HCT116 (cell line): ENCODE measurements around the gene TMEM178B. TPM values are rescaled to one million over a fixed set of nuclear protein-coding genes. Genes with fewer than 3 reads are reported as not detected.

Source experiments
- ATAC-seq: fragments of 200-7000 bp; cut with Tn5 transposase; 2 replicates; pipeline ENCODE4 v1.9.1; 2020; ENCODE audit warnings: mild to moderate bottlenecking, moderate library complexity
- BruUV-seq: library from RNA; stranded (reverse); fragments of 400-500 nt; replicated peaks from 2 replicates; lab custom pipeline; 2021; lab: Mats Ljungman, UMichigan
- CTCF ChIA-PET: fragments of 300-600 bp; sonication (Branson Sonifier 250); formaldehyde crosslinking; loops from one replicate; lab custom pipeline; 2021; ENCODE audit warnings: antibody characterized with exemption; lab: Charles Lee
- POLR2A ChIA-PET: fragments of 300-600, 350-600 bp; sonication (Branson Sonifier 250); formaldehyde crosslinking; loops from one replicate; lab custom pipeline; 2021; ENCODE audit warnings: antibody characterized with exemption; lab: Charles Lee
- RAD21 ChIA-PET, 2 experiments: fragments of 300-600 bp; sonication (Branson Sonifier 250); formaldehyde crosslinking; loops; one replicate each; lab custom pipeline; 2023; ENCODE audit warnings: low total read pairs in 2 of 2; ENCODE audit not compliant: uncharacterized antibody in 2 of 2, unreplicated experiment in 2 of 2, low non-redundant PET in 1 of 2; lab: Charles Lee
- DNase-seq: peaks from one replicate; pipeline ENCODE4 v3.0.0-alpha.2; 2010; ENCODE audit warnings: low read depth, low spot score
- H2AFZ ChIP-seq: fragments of 200-600 bp; shearing (Covaris generic), sonication (generic); 2 replicates; pipeline ENCODE4 v1.6.1; 2017; ENCODE audit warnings: low read depth, mixed run types, mixed read lengths, antibody characterized with exemption, low read length; ENCODE audit not compliant: poor library complexity, severe bottlenecking
- H3K27ac ChIP-seq: 2 replicates; pipeline ENCODE4 v1.5.1; 2012; ENCODE audit warnings: low read depth, low read length
- H3K27me3 ChIP-seq: fragments of 200-600 bp; sonication (generic); 2 replicates; pipeline ENCODE4 v1.6.1; 2016; ENCODE audit warnings: mixed run types, low read length, mixed read lengths; ENCODE audit not compliant: insufficient read depth
- H3K36me3 ChIP-seq, 2 experiments: fragments of 200-500 bp in 1 of 2; fragments of 200-600 bp in 1 of 2; sonication (Bioruptor generic) in 1 of 2; sonication (generic) in 1 of 2; 2 replicates each; pipeline versions ENCODE4 v1.5.1 to v1.6.1; 2014 to 2016; ENCODE audit warnings: low read length in 2 of 2, inconsistent platforms in 1 of 2, mixed read lengths in 1 of 2, mixed run types in 1 of 2; ENCODE audit not compliant: insufficient read depth in 2 of 2, control insufficient read depth in 1 of 2
- H3K4me1 ChIP-seq, 2 experiments: fragments of 200-600 bp in 1 of 2; sonication (generic) in 1 of 2; 2 replicates each; pipeline versions ENCODE4 v1.5.1 to v1.6.1; 2012 to 2017; ENCODE audit warnings: low read length in 2 of 2, inconsistent platforms in 1 of 2, mild to moderate bottlenecking in 1 of 2, mixed read lengths in 1 of 2, mixed run types in 1 of 2, moderate library complexity in 1 of 2; ENCODE audit not compliant: insufficient read depth in 2 of 2, control insufficient read depth in 1 of 2
- H3K4me2 ChIP-seq: fragments of 200-600 bp; sonication (generic); 2 replicates; pipeline ENCODE4 v1.6.1; 2017; ENCODE audit warnings: mixed run types, low read length, mixed read lengths
- H3K4me3 ChIP-seq, 2 experiments: fragments of 200-600 bp in 1 of 2; sonication (generic) in 1 of 2; replicated peaks in 1 of 2; 2 replicates each; pipeline ENCODE4 v1.5.1; 2011 to 2016; ENCODE audit warnings: low read length in 2 of 2, control low read depth in 1 of 2, low read depth in 1 of 2, mild to moderate bottlenecking in 1 of 2, mixed read lengths in 1 of 2, mixed run types in 1 of 2
- H3K79me2 ChIP-seq: fragments of 200-600 bp; sonication (generic); 2 replicates; pipeline ENCODE4 v1.6.1; 2017; ENCODE audit warnings: mild to moderate bottlenecking, mixed run types, low read length, moderate library complexity, mixed read lengths; ENCODE audit not compliant: insufficient read depth
- H3K9ac ChIP-seq: fragments of 200-600 bp; sonication (generic); 2 replicates; pipeline ENCODE4 v1.6.1; 2016; ENCODE audit warnings: low read length, mixed read lengths
- H3K9me2 ChIP-seq: fragments of 200-600 bp; sonication (generic), shearing (Covaris generic); 2 replicates; pipeline ENCODE4 v1.6.1; 2017; ENCODE audit warnings: mixed run types, mild to moderate bottlenecking, moderate library complexity; ENCODE audit not compliant: insufficient read depth
- H3K9me3 ChIP-seq, 2 experiments: fragments of 200-500 bp in 1 of 2; fragments of 200-600 bp in 1 of 2; sonication (Bioruptor generic) in 1 of 2; sonication (generic) in 1 of 2; 2 replicates each; pipeline ENCODE4 v1.6.1; 2014 to 2017; ENCODE audit warnings: low read length in 2 of 2, mixed read lengths in 2 of 2, inconsistent platforms in 1 of 2, low read depth in 1 of 2, mild to moderate bottlenecking in 1 of 2, mixed run types in 1 of 2, moderate library complexity in 1 of 2; ENCODE audit not compliant: control insufficient read depth in 1 of 2, insufficient read depth in 1 of 2
- H4K20me1 ChIP-seq: fragments of 200-600 bp; sonication (generic), shearing (Covaris generic); 2 replicates; pipeline ENCODE4 v1.6.1; 2017; ENCODE audit warnings: mixed run types, mild to moderate bottlenecking, moderate library complexity; ENCODE audit not compliant: insufficient read depth
- JUND ChIP-seq: IDR thresholded peaks from 2 replicates; pipeline ENCODE4 v1.6.1; 2012
- RAD21 ChIP-seq: IDR thresholded peaks from 2 replicates; pipeline ENCODE4 v1.6.1; 2012; ENCODE audit warnings: low read depth, mild to moderate bottlenecking
- SIN3A ChIP-seq: IDR thresholded peaks from 2 replicates; pipeline ENCODE4 v1.6.1; 2012; ENCODE audit warnings: low read depth
- SP1 ChIP-seq: IDR thresholded peaks from 2 replicates; pipeline ENCODE4 v1.6.1; 2012; ENCODE audit warnings: low read depth
- TCF7L2 ChIP-seq: IDR thresholded peaks from 2 replicates; pipeline ENCODE4 v1.7.0; 2011; ENCODE audit warnings: borderline replicate concordance, inconsistent platforms; ENCODE audit not compliant: insufficient read depth, insufficient read length; ENCODE audit errors: extremely low read depth
- intact Hi-C: fragments of 100-400 bp; cut with micrococcal nuclease; formaldehyde crosslinking; loops from 2 replicates; pipeline ENCODE4 v1.10.0; 2022
- total RNA-seq: library from RNA; stranded (reverse); gene quantifications from one replicate; pipeline ENCODE4 v1.2.1, GENCODE V29; 2021; ENCODE audit not compliant: unreplicated experiment
- TF ChIP-seq, protein P1 (sequence below), 3 experiments: fragments of 200-600 bp in 1 of 3; sonication (generic) in 1 of 3; IDR thresholded peaks in 2 of 3; conservative IDR thresholded peaks in 1 of 3; 2 replicates each; pipeline ENCODE4 v1.5.1; 2012 to 2017; ENCODE audit warnings: low read depth in 2 of 3, low read length in 2 of 3, antibody characterized with exemption in 1 of 3, borderline replicate concordance in 1 of 3, control low read depth in 1 of 3, mild to moderate bottlenecking in 1 of 3, mixed read lengths in 1 of 3, mixed run types in 1 of 3, moderate library complexity in 1 of 3; ENCODE audit not compliant: insufficient read depth in 1 of 3
- TF ChIP-seq, protein P2 (sequence below): IDR thresholded peaks from 2 replicates; pipeline ENCODE4 v1.6.1; 2011; ENCODE audit warnings: mild to moderate bottlenecking, low read length, moderate library complexity; ENCODE audit not compliant: insufficient replicate concordance; ENCODE audit errors: extremely low read depth

TMEM178B gene
- total RNA-seq, 1 experiment from 2014 or later, result 0.02 TPM

DNA sequence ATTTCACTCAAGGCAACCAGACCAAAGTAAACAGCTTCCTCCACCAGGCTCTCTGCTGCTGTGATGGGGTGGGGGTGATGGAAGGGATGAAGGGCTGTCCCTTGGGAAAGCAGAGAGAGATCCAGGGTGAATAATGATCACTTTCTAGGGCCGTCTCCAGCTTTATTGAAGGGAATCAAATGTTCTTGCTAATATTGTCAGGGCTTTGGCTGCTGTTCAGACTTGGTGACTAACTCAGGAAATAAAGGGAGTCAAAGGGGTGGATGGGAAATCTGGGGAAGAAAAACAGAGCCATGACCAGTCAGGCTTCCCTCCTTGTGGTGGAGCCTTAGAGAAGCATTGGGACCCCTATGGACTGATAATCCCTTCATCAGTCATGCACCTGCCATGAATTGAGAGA, 281.2 kb downstream of the TMEM178B start:
- no TSS peak for BruUV-seq
- no peaks in the 10 kb centered on the region for H3K4me1 ChIP-seq
- ATAC-seq, result no peak
- no peak overlapping the region for H2AFZ ChIP-seq
- H3K27ac ChIP-seq, result no peak overlapping the region
- no peak for TF ChIP-seq SIN3A
- TF ChIP-seq SP1, result no peak
- no peak for TF ChIP-seq JUND
- no peak for TF ChIP-seq TCF7L2
- TF ChIP-seq, protein P1, sequence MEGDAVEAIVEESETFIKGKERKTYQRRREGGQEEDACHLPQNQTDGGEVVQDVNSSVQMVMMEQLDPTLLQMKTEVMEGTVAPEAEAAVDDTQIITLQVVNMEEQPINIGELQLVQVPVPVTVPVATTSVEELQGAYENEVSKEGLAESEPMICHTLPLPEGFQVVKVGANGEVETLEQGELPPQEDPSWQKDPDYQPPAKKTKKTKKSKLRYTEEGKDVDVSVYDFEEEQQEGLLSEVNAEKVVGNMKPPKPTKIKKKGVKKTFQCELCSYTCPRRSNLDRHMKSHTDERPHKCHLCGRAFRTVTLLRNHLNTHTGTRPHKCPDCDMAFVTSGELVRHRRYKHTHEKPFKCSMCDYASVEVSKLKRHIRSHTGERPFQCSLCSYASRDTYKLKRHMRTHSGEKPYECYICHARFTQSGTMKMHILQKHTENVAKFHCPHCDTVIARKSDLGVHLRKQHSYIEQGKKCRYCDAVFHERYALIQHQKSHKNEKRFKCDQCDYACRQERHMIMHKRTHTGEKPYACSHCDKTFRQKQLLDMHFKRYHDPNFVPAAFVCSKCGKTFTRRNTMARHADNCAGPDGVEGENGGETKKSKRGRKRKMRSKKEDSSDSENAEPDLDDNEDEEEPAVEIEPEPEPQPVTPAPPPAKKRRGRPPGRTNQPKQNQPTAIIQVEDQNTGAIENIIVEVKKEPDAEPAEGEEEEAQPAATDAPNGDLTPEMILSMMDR (IDR thresholded peaks at IDR 0.05 in 2 of 3, conservative IDR thresholded peaks at IDR 0.05 in 1 of 3; ENCODE audit: borderline replicate concordance in 1 of 3, insufficient read depth in 1 of 3, low read depth in 2 of 3, low read length in 2 of 3), result no peak
- TF ChIP-seq, protein P2, sequence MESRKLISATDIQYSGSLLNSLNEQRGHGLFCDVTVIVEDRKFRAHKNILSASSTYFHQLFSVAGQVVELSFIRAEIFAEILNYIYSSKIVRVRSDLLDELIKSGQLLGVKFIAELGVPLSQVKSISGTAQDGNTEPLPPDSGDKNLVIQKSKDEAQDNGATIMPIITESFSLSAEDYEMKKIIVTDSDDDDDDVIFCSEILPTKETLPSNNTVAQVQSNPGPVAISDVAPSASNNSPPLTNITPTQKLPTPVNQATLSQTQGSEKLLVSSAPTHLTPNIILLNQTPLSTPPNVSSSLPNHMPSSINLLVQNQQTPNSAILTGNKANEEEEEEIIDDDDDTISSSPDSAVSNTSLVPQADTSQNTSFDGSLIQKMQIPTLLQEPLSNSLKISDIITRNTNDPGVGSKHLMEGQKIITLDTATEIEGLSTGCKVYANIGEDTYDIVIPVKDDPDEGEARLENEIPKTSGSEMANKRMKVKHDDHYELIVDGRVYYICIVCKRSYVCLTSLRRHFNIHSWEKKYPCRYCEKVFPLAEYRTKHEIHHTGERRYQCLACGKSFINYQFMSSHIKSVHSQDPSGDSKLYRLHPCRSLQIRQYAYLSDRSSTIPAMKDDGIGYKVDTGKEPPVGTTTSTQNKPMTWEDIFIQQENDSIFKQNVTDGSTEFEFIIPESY, result no peak
- TF ChIP-seq RAD21, result no peak
- intact Hi-C loops, result no loop called here
- RAD21 ChIA-PET, result no interaction called here
- H3K4me2 ChIP-seq, result no peak overlapping the region
- CTCF ChIA-PET, result no interaction called here
- POLR2A ChIA-PET, result no interaction called here
- DNase-seq, result no peak
- no peaks in the 10 kb centered on the region for H3K36me3 ChIP-seq
- no peak overlapping the region for H3K4me3 ChIP-seq
- H3K9me2 ChIP-seq, result no peaks in the 10 kb centered on the region
- H3K9me3 ChIP-seq, result no peaks in the 10 kb centered on the region
- H4K20me1 ChIP-seq, result no peaks in the 10 kb centered on the region
- H3K79me2 ChIP-seq, result no peaks in the 10 kb centered on the region
- peaks cover 22% of the 10 kb centered on the region for H3K27me3 ChIP-seq
- H3K9ac ChIP-seq, result no peak overlapping the region
